HS-5 (cell line): ENCODE data around the gene F8.
"Not testable (repeated sequence)": the region's sequence is repeated elsewhere in the genome, so short reads cannot be mapped to it uniquely, and the experiment has no call there.

ENCODE experiments used
- DNase-seq: peaks from one replicate; pipeline ENCODE4 v3.0.0-alpha.2; 2012; ENCODE audit warnings: low read depth

Gene F8

DNA sequence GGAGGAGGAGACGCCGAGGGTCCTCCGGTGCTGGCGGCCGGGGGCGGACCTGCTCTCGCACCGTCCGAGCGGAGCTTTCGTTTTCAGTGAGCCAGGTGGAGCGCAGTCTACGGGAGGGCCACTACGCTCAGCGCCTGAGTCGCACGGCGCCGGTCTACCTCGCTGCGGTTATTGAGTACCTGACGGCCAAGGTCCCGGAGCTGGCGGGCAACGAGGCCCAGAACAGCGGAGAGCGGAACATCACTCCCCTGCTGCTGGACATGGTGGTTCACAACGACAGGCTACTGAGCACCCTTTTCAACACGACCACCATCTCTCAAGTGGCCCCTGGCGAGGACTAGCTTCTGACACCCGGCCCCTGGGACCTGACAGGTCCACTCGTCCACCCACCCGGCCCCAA is 137.5 kb downstream of the F8 start:
- not testable (repeated sequence) for DNase-seq

DNA sequence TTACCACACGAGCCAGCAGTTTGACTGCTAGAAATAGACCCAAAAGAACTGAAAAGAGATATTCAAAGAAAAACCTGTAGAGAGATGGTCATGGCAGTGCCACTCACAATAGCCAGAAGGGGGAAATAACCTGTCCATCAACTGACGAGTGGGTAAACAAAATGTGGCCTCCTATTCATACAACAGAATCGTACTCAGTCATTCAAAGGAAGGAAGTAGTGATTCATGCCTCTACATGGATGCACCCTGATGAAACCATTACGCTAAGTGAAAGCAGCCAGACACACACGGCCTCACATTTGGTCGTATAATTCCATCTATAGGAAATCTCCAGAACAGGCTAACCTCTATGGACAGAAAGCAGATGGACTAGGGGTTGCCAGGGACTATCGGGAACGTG is 138.5 kb downstream of the F8 start:
- DNase-seq = not testable (repeated sequence)

DNA sequence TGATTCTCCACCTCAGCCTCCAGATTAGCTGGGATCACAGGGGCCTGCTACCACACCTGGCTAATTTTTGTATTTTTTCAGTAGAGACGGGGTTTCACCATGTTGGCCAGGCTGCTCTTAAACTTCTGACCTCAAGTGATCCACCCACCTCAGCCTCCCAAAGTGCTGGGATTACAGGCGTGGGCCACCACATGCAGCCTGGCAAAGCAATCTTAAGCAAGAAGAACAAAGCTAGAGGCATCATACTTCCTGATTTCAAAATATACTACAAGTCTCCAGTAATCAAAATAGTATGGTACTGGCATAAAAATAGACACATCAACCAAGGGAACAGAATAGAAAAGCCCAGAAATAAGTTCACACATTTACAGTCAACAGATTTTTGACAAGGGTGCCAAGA is 149.2 kb downstream of the F8 start:
- DNase-seq = no peak

DNA sequence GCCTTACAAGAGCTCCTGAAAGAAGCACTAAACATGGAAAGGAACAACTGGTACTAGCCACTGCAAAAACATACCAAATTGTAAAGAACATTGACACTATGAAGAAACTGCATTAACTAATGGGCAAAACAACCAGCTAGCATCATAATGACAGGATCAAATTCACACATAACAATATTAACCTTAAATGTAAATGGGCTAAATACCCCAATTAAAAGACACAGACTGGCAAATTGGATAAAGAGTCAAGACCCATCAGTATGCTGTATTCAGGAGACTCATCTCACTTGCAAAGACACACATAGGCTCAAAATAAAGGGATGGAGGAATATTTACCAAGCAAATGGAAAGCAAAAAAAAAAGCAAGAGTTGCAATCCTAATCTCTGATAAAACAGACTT is 154.0 kb downstream of the F8 start:
- not testable (repeated sequence) for DNase-seq

DNA sequence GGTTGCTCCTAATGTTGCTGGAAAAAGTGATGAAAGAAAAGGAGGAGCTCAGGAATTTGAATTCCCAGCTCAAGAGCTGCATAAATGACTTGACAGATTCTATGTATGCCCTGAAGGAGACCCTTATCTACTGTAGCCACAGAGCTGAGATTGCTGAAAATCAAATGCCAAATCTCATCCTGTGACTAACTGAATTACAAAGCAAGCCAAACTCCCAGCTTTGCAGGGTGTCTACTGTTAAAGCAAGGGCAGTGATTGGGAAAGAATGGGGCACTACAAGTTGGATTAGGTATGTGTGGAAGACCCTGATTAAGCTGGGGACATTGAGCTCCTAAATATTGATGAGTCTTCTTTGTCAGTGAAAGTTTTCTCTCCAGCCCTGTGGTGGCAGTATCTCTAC is 167.3 kb downstream of the F8 start:
- no peak for DNase-seq

DNA sequence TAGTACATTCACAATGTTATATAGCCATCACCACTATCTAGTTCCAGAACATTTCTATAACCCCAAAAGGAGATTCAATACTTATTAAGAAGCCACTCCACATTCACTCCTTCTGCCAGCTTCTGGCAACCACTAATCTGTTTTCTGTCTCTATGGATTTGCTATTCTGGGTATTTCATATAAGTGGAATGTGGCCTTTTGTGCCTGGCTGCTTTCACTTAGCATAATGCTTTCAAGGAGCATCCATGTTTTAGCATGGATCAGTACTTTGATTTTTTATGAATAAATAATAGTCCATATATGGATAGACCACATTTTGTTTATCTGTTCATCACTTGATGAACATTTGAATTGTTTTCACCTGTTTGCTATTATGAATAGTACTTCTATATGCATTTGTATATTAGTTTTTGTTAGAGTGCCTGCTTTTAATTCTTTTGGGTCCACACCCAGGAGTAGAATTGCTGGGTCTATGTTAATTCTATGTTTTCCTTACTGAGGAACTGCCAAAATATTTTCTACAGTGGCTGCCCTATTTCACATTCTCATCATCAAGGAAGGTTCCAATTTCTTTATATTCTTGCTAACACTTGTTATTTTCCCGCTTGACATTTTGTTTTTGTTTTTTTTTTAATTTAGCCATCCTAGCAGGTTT is 171.4 kb downstream of the F8 start:
- DNase-seq = no peak

DNA sequence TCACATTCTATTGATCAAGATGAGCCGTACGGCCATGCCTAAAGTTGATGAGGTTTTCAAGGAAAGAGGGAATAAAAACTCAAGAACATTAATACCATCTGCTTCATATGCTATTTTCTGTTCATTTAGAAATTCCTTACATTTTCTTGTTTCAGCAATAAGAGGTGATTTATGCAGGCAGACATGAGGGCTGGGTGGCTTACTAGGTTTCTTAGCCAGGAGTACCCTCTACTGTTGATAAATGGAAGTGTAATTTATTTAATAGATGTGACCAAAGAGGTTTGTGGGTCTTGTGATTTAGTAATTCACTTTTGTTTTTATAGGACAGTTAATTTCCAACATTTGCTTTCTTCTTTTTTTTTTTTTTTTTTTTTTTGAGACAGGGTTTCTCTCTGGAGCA is 181.7 kb downstream of the F8 start:
- DNase-seq = peak; percentile 9

DNA sequence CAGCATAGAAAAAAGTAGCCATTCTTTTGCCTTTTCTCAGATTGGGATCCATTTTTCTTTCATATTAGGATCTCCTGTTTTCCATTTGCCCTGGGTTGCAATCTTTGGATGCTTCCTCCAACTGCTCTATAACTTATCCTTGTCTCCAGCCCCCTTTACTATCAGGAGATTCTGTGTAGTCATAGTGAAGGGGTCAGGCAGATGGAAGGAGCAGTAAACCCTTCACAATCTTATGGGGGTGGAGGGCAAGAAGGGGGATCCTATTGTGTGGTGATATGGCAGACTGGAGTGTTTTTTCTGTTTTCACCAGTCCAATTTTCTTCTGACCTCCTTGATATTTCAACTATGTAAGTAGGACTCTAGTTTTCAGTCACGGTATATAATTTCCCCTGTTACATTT is 186.4 kb downstream of the F8 start:
- DNase-seq = no peak

DNA sequence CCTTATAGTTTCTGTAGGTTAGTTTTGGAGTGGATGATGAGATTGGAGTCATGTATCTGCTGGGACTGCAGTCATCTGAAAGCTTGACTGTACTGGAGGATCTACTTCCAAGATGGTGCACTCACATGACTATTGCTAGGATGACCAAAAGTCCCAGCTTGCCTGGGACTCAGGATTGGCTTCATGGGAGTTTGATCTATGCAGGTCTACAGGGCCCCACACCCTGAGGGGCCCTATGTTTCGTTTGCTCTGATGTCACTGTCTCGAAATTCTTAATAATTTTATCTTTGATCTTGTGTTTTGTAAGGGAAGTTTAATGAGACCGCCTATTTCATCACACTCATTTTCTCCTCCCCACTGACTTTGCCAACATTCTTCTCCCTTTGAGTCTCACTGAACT is 188.0 kb downstream of the F8 start, which contains the start of gene SMIM9:
TSS of gene SMIM9 (minus strand) at position 101 of the 400 bp plus-strand sequence. CDS start 3,806 bp downstream, outside the sequence.
- no peak for DNase-seq

DNA sequence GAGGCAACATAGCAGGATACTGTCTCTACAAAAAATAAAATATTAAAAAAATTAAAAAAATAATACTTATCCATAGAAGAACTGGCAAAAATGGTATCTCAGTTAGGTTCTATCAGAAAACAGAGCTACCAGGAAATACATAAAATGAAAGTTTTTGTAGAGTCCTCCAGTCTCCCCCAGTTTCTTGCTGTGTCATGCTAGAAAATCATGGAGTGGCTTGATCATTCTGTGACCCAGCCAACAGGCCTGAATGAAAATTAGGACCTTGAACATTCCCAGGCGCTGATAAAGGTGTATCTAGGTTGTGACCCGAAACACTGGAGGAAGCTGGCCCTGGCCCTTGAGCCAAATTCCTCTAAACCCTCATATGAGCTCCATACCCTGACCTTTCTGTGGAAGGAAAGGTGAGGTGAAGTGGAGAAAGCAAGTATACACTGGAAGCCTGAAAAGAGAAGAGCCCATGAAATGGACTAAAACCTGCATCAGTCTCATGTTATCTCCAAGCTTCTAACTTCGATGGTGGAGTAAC is 188.7 kb downstream of the F8 start:
- DNase-seq = no peak

DNA sequence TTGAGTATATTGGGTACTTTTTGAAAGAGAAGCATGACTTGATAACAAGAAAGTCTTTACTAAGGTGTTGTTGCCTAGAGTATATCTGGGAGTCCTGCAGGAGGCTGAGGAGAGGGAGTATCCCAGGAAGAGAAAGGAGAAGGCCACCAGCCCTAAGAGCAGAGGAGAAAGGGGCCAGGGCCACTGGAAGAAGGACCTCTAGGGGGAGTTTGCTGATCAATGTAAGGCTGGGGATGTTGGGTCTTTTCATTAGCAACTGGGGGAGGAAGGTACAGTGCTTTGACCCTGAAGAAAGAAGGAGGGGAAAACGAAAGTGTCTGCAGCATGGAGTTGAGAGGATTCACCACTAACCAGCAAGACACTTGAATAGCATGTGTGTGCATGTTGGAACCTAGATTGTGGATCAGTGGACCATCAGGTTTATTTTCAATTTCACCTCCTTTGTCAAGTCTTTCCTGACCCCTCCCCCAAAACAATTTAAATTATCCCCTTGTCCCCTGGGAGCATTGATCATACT is 192.5 kb downstream of the F8 start:
- DNase-seq = no peak

DNA sequence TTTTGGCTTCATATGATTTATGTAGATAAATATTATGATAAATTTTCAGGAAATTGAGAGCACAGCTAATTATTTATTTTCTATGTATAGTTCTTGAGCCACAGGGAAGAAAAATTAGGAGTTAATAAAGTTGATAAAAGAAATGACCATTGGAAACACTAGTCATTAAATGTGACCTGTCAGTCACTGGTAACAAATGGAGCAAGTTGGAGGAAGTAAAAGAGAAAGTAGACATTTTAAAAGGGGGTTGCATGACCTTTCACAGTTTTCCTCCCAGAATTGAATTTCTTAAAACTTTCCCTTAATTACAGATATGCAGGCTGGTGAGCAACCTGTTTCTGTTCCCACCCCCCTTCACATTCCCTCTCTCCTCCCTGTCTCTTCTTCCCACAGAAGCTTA is 193.4 kb downstream of the F8 start:
- DNase-seq = no peak

DNA sequence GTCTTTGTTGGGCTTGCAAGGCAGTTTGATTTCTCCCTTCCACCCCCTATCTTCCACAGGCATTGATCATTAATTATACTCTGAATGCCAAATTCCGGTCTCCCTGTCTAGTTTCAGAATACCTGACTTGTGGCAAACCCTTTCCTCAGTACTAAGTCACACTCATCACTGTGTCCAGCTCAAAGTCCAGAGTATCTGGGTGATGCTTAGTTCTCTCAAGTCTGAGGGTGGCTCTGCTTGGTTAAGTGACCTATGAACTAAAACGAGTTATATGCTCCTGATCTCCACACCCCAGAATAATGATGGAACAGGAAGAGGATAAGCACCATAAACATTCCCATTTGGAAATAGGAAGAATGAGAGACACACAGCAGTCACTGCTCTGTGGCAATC is 194.5 kb downstream of the F8 start:
- DNase-seq = no peak

DNA sequence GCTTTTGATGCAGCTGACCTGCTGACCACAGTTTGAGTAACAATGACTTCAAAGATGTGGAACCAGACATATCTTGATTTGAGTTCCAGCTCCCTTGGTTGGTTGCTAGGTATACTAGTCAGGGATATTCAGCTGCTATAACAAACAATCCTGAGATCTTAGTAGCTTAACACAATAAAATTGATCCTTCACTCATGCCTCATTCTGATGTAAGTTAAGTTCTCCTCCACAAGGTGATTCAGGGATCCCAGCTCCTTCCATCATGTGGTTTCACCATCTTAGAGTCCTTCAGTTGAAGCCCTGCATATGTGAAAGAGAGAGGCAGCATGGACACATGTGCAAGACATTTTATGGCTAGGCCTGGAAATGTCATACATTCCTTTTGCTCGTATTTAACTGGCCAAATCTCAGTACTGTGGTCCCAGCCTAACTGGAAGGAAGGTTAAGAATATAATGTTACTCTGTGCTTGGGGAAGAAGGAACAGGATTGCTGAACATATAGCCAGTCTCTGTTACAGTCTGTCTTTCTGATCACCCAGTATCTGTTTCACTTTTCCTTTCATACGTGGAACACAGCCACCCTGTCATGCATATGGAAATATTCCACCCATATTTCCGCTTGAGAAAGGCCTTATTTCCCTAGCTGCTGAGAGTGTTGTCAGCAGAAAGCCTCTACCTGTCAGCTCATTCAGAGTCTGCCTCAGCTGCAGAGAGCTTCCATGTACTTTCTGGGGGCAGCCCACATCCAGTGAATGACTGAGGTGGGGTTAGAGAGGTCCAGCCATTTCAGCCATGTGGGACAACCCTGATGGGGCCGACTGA is 195.1 kb downstream of the F8 start:
- DNase-seq = no peak

DNA sequence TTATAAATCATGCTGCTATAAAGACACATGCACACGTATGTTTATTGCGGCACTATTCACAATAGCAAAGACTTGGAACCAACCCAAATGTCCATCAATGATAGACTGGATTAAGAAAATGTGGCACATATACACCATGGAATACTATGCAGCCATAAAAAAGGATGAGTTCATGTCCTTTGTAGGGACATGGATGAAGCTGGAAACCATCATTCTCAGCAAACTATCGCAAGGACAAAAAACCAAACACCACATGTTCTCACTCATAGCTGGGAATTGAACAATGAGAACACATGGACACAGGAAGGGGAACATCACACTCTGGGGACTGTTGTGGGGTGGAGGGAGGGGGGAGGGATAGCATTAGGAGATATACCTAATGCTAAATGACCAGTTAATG is 196.9 kb downstream of the F8 start:
- DNase-seq = not testable (repeated sequence)

DNA sequence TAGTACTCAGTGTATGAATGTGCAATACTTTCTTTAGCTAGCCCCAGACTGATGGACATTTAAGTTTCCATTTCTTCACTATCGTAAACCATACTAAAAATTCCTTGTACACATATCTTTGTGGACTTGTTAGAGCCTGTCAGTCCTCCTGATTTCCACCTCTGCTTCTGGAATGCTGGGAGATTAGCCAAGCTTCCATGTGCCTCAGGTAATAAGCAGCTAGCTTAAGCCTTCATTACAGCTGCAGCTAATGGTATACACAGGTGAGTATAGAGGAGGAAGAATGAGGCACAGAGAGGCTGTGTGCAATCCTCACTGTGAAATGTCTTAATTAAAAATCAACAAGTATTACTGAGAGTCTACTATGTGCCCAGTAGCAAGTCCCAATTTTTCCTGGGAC is 197.9 kb downstream of the F8 start:
- DNase-seq = no peak

DNA sequence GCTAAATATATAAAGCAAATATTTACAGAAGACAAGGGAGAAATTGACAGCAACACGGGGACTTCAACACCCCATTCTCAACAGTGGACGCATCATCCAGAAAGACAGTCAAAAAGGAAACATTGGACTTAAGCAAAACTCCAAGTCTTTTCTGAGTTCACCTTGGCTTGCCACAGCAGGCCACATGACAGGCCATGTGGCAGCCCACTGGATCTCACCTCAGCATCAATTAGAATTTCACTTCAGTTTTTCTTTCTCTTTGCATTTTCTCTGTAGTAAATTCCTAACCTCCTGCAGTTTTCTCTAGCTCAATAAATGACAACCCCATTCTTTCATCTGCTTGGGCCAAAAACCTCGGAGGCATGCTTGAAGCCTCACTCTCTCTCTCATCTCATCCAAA is 200.5 kb downstream of the F8 start:
- DNase-seq = no peak

DNA sequence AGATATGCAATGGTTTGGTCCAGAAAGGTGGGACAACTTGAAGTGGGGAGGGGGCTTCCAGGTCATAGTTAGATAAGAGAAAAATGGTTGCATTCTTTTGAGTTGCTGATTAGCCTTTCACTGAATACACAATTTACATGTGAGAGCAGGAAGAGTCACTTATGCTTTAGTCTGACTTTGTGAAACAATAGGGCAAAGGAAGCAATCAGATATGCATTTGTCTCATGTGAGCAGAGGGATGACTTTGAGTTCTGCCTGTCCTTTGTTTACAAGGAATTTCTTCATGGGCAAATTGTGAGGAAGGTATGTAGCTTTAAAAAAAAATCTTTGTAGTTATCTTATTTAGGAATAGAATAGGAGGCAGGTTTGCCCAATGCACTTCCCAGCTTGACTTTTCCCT is 201.0 kb downstream of the F8 start:
- no peak for DNase-seq

DNA sequence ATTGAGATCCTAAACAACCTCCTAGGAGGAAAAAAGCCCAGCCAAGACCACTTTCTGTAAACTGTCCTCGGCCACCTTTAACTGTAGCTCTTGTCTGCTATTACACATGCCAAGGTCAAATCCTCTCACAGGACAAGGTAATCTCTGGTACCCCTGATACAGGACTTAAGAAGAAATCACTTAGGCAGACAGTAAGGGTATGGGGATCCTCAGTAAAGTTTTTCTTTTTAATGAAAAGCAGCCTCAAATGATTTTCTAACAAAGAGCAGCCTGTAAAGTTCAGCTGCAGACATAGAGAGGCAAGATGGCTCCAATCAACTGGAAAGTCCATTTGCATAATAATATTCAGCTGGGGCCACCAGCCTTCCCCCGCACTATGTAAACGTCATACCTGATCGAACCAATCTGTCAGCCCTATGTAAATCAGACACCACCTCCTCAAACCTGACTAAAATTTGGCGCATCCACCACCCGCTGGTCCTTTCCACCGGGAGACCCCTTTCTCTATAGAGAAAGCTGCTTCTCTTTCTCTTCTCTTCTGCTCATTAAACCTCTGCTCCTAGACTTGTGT is 202.7 kb downstream of the F8 start:
- DNase-seq = no peak

DNA sequence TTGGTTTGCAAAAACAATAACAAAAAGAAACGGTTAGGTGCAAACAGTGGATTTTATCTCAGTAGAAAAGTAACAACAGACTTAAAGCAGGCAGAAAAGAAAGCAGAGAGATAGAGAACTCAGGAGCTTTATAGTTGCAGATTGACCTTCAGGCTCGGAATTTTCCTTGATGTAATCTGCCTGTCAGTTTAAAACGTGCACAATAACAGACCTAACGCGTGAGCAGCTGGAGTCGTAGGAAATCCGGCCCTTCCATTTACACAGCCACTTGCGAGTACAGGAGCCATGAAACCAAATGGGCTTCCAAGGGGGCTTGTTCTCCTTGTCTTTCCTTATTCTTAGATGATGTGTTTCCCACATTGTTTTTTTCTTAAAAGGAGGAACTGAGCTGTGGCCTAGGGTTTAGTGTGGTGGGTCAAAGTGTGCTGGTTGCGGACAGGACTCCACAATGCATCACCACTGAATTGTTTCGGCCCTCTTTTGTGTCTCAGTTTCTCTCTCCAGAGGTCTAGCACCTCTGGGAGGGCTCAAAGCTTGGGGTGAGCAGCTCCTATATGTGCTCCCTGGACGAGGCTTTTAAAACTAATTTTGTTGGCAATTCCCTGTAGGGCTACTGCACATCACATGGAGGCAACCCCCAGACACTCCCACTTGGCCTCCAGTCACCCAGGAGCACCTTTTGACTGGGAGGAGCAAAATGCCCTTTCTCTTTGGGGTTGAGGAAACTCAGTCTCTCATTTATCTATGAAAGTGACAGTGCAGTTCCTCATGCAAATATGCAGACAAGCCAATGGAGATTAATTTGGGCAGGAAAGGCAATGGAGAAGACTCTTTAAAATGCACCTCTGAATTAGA is 203.4 kb downstream of the F8 start:
- no peak for DNase-seq

DNA sequence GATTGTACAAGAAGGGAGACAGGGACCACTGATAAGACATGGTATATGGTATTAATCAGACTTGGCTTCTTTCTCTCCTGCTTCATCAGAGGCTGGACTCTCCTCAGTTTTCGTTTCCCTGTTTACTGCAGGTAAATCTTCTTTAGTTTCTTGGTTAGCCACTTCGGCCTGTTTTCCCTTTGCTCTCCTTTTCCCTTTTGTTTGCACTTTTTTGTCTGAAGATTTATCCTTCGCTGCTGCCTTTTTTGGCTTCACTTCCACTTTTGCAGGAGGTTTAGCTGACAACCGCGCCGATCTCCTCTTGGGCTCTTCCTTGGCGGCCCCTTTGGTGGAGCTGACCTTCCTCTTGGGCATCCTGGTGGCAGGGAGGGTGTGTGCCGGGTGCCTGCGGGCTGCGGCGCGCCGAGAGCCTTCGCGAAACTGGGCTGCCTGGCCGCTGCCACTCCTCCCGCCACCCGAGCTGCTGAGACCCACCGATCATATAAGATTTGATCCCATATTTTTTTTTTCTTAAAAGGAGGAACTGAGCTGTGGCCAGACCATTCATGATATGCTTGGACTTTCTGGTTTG is 205.4 kb downstream of the F8 start:
- DNase-seq = not testable (repeated sequence)
